ENCODE data around the gene TMOD1. TPM values are rescaled to one million over a fixed set of nuclear protein-coding genes. Genes with fewer than 3 reads are reported as not detected.

TMOD1 gene
- total RNA-seq, 1 donor from 2014 or later, result 10.1 TPM

DNA sequence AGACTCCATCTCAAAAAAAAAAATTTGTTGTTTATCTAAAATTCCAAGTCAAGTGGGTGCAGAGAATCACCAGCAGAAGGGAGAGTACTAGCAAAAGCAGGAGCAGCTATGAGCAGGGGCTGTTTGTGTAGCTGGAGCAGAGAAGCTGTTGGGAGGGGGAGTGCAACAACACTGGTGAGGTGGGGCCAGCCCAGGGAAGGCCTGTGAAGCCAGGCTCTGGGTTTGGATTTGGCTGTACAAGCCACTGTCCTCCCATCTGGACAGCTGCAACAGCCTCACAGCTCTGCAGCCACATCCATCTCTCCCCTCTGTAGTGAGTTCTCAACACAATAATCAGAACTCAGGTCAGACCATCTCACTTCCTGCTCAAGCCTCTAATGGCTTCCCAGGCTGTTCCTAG, 59.4 kb downstream of the TMOD1 start:
- TF ChIP-seq, protein P1, sequence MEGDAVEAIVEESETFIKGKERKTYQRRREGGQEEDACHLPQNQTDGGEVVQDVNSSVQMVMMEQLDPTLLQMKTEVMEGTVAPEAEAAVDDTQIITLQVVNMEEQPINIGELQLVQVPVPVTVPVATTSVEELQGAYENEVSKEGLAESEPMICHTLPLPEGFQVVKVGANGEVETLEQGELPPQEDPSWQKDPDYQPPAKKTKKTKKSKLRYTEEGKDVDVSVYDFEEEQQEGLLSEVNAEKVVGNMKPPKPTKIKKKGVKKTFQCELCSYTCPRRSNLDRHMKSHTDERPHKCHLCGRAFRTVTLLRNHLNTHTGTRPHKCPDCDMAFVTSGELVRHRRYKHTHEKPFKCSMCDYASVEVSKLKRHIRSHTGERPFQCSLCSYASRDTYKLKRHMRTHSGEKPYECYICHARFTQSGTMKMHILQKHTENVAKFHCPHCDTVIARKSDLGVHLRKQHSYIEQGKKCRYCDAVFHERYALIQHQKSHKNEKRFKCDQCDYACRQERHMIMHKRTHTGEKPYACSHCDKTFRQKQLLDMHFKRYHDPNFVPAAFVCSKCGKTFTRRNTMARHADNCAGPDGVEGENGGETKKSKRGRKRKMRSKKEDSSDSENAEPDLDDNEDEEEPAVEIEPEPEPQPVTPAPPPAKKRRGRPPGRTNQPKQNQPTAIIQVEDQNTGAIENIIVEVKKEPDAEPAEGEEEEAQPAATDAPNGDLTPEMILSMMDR (IDR thresholded peaks at IDR 0.05; ENCODE audit: unreplicated experiment), result no peak
- Mint-ChIP-seq H3K27ac (no peak overlapping the region), H3K27me3 (no peaks in the 10 kb centered on the region), H3K36me3 (ENCODE audit: insufficient read depth) (no peaks in the 10 kb centered on the region), H3K9me3 (ENCODE audit: low read depth) (no peaks in the 10 kb centered on the region), H3K4me3 (ENCODE audit: low read depth) (no peak overlapping the region), H3K4me1 (ENCODE audit: low read depth) (peaks cover 12% of the 10 kb centered on the region)
- no peak for DNase-seq (ENCODE audit: low spot score, unreplicated experiment)

DNA sequence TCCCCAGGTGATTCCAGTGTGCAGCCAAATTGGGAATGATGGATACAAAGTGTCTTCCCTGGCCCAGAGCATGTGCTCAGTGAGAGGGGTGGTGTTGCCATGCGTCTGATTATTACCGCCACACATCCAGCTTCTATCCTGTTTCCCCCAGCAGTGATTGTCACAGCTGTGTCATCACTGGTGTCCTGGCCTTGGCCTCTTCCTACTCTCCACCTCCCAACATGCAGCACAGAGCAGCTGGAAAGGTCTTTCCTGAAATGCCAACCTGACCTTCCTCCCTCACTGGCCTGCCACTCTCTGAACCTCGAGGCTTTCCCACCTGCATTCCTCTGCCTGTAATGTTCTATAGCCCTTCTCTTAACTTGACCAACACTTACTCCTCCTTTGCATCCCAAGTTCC, 60.0 kb downstream of the TMOD1 start:
- H3K27me3 Mint-ChIP-seq, result no peaks in the 10 kb centered on the region
- H3K9me3 Mint-ChIP-seq (ENCODE audit: low read depth), result no peaks in the 10 kb centered on the region
- H3K4me1 Mint-ChIP-seq (ENCODE audit: low read depth), result peaks cover 8% of the 10 kb centered on the region
- no peaks in the 10 kb centered on the region for H3K36me3 Mint-ChIP-seq (ENCODE audit: insufficient read depth)
- TF ChIP-seq, protein P1 (IDR thresholded peaks at IDR 0.05; ENCODE audit: unreplicated experiment), result no peak
- no peak overlapping the region for H3K27ac Mint-ChIP-seq
- H3K4me3 Mint-ChIP-seq (ENCODE audit: low read depth), result no peak overlapping the region
- DNase-seq (ENCODE audit: low spot score, unreplicated experiment), result no peak

DNA sequence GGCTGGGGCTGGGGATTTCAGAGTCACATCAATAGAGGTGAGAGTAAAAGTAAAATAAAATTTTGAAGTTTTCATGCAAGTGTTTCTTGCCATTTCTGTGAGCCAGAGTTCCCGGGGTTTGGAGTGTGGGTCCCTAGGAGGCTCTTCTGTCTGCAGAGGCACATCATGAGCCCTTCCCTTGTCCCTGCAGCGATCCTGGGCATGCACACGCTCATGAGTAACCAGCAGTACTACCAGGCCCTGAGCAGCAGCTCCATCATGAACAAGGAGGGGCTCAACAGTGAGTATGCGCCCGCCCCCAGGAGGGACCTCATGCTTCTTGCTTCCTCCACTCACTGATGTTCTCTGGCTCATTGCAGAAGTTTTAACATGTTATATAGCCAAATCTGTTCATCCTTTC, 61.1 kb downstream of the TMOD1 start:
- no peaks in the 10 kb centered on the region for H3K27me3 Mint-ChIP-seq
- peaks cover 7% of the 10 kb centered on the region for H3K4me1 Mint-ChIP-seq (ENCODE audit: low read depth)
- TF ChIP-seq, protein P1 (IDR thresholded peaks at IDR 0.05; ENCODE audit: unreplicated experiment), result no peak
- no peaks in the 10 kb centered on the region for H3K36me3 Mint-ChIP-seq (ENCODE audit: insufficient read depth)
- H3K27ac Mint-ChIP-seq, result no peak overlapping the region
- H3K9me3 Mint-ChIP-seq (ENCODE audit: low read depth), result no peaks in the 10 kb centered on the region
- DNase-seq (ENCODE audit: low spot score, unreplicated experiment), result no peak
- no peak overlapping the region for H3K4me3 Mint-ChIP-seq (ENCODE audit: low read depth)

DNA sequence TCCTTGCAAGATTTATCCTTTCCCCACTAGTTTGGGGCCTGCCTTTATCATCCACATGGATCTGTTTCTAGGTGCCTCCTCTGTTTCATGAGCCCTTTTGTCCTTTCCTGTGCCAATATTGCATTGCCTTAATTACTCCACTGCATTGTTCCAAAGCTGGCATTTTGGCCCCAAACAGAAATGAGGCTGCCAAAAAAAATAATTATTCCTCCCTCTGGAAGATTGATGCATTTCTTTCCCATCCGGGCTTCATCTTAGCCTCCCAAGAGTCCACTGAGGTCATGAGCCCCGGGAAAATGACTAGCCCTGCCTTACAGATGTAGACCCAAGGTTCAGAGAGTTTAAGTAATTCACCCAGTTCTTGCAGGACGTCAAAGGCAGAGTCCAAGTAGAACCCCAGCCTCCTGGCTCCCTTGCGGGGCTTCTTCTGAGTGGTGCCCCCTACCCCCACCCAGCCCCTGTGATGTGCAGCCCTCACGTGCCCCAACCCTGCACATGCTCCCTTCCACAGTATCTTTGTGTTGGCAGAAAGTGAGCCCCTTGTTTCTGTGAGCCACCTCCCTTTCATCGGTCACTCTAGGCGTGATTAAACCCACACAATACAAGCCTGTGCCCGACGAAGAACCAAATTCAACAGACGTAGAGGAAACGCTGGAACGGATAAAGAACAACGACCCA, 62.1 kb downstream of the TMOD1 start:
- TF ChIP-seq, protein P1 (IDR thresholded peaks at IDR 0.05; ENCODE audit: unreplicated experiment), result no peak
- peaks cover 7% of the 10 kb centered on the region for H3K4me1 Mint-ChIP-seq (ENCODE audit: low read depth)
- no peak overlapping the region for H3K27ac Mint-ChIP-seq
- no peaks in the 10 kb centered on the region for H3K27me3 Mint-ChIP-seq
- H3K4me3 Mint-ChIP-seq (ENCODE audit: low read depth), result no peak overlapping the region
- DNase-seq (ENCODE audit: low spot score, unreplicated experiment), result no peak
- H3K9me3 Mint-ChIP-seq (ENCODE audit: low read depth), result no peaks in the 10 kb centered on the region
- no peaks in the 10 kb centered on the region for H3K36me3 Mint-ChIP-seq (ENCODE audit: insufficient read depth)

DNA sequence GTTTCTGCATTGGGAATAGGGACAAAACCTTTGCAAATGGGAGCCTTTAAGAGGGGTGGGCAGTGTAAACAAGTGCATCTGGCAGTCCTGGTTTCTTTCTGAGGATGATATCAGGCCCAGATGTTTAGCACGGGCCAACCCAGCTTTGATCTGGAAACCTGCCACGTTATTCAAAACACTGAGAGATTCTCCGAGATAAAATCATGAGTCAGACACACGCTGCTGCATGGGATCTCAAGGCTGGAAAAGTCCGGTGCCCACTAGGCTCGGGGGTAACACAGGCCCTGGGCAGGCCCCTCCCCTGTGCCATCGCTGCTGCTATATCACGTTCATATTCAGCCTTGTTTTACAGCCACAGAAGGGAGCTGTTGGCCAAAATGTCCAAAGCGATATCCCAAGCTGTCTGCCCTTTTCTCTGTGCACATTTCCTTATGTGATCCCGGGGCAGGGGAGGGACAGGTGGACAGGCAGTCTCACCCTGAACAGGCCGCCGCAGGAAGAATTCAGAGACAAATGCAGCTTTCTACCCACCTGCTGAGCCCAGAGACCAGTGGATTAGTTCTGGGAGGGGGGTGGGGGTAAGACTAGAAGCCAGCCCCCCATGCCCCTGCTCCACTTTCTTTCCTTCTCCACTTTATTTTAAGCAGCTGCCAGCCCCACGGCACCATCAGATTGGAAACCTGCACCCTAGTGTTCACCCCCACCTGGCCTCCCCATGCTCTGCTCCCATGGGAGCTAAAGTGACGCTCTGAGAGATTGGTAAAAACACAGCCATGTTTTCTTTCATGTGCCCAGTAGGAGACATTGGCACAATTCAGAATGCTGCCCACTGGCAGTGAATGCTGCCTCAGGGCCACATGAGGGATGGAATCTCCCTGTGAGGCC, 63.1 kb downstream of the TMOD1 start:
- no peak for DNase-seq (ENCODE audit: low spot score, unreplicated experiment)
- Mint-ChIP-seq H3K27me3 (no peaks in the 10 kb centered on the region), H3K4me3 (ENCODE audit: low read depth) (no peak overlapping the region), H3K27ac (no peak overlapping the region), H3K9me3 (ENCODE audit: low read depth) (no peaks in the 10 kb centered on the region), H3K4me1 (ENCODE audit: low read depth) (peaks cover 7% of the 10 kb centered on the region), H3K36me3 (ENCODE audit: insufficient read depth) (no peaks in the 10 kb centered on the region)
- TF ChIP-seq, protein P1 (IDR thresholded peaks at IDR 0.05; ENCODE audit: unreplicated experiment), result no peak

Data from progenitor cell of endocrine pancreas (in vitro differentiated cells).